ENCODE measurements around the gene SKOR1.

The SKOR1 gene

GRCh38 chr15:67836134-67836455, 10.8 kb downstream of the SKOR1 start:
- H3K4me2 ChIP-seq (ENCODE audit: insufficient read depth, low read length, poor library complexity, severe bottlenecking): peak overlapping the region; percentile 45
- no peak overlapping the region for H2BK15ac ChIP-seq (ENCODE audit: low read length)
- H3K4me3 ChIP-seq (ENCODE audit: low read length in 2 of 2): peak overlapping the region in 1 of 2 donors; percentile 65
- H4K91ac ChIP-seq (ENCODE audit: low read depth, low read length, poor library complexity): no peak overlapping the region
- H2BK120ac ChIP-seq (ENCODE audit: low read depth, low read length): no peak overlapping the region
- no peak overlapping the region for H2BK12ac ChIP-seq (ENCODE audit: low read length)
- H3K14ac ChIP-seq (ENCODE audit: low read length): no peak overlapping the region
- DNase-seq (ENCODE audit: low spot score): no peak
- peaks cover 26 to 76% (median 63%) of the 10 kb centered on the region in 3 experiments for H3K27me3 ChIP-seq (ENCODE audit: control insufficient read depth in 3 of 3, insufficient read depth in 3 of 3, low read depth in 1 of 3, low read length in 3 of 3)
- H3K27ac ChIP-seq (replicated peaks; ENCODE audit: low read length): no peak overlapping the region
- H2BK5ac ChIP-seq (ENCODE audit: low read length): no peak overlapping the region
- no peak overlapping the region for H3K18ac ChIP-seq (ENCODE audit: low read length)
- no peak overlapping the region for H2AK5ac ChIP-seq (ENCODE audit: low read depth, low read length)
- no peak overlapping the region for H3K23ac ChIP-seq (ENCODE audit: low read depth, low read length, poor library complexity)
- H3K9me3 ChIP-seq (replicated peaks in 1 of 2; ENCODE audit: control insufficient read depth in 2 of 2, insufficient read depth in 1 of 2, low read depth in 1 of 2, low read length in 2 of 2): peaks cover 0 to 3% of the 10 kb centered on the region in 2 donors
- H3K4me1 ChIP-seq (ENCODE audit: control insufficient read depth in 2 of 2, insufficient read depth in 1 of 2, low read depth in 1 of 2, low read length in 2 of 2): peaks cover 11 to 25% of the 10 kb centered on the region in 2 donors
- WGBS, 2 donors (ENCODE audit: extremely low coverage in 2 of 2, insufficient read length in 2 of 2, insufficient replicate concordance in 1 of 2): no CpG with 5 or more reads among the region's 16 CpGs
- H3K4ac ChIP-seq (ENCODE audit: low read length): no peak overlapping the region
- H3K79me1 ChIP-seq (ENCODE audit: low read depth, low read length): no peaks in the 10 kb centered on the region
- peak overlapping the region; percentile 91 for H2AFZ ChIP-seq (ENCODE audit: low read length)
- H3K9ac ChIP-seq (ENCODE audit: low read depth, low read length, poor library complexity): no peak overlapping the region
- H4K8ac ChIP-seq (ENCODE audit: low read depth, low read length): no peak overlapping the region
- no peaks in the 10 kb centered on the region for H3K36me3 ChIP-seq (replicated peaks in 1 of 2; ENCODE audit: control insufficient read depth in 2 of 2, insufficient read depth in 2 of 2, low read length in 2 of 2)

- Histone ChIP-seq H3K27ac (replicated peaks; ENCODE audit: low read length) (no peak overlapping the region), H3K9ac (ENCODE audit: low read depth, low read length, poor library complexity) (no peak overlapping the region), H2BK15ac (ENCODE audit: low read length) (no peak overlapping the region), H2BK12ac (ENCODE audit: low read length) (no peak overlapping the region), H3K14ac (ENCODE audit: low read length) (no peak overlapping the region), H3K79me1 (ENCODE audit: low read depth, low read length) (no peaks in the 10 kb centered on the region), H3K4ac (ENCODE audit: low read length) (no peak overlapping the region), H3K23ac (ENCODE audit: low read depth, low read length, poor library complexity) (no peak overlapping the region), H2BK120ac (ENCODE audit: low read depth, low read length) (no peak overlapping the region), H3K4me2 (ENCODE audit: insufficient read depth, low read length, poor library complexity, severe bottlenecking) (no peak overlapping the region), H3K27me3 (ENCODE audit: control insufficient read depth in 3 of 3, insufficient read depth in 3 of 3, low read depth in 1 of 3, low read length in 3 of 3) (peaks cover 26 to 75% (median 60%) of the 10 kb centered on the region in 3 experiments), H3K4me3 (ENCODE audit: low read length in 2 of 2) (no peak overlapping the region), H2AK5ac (ENCODE audit: low read depth, low read length) (no peak overlapping the region), H2BK5ac (ENCODE audit: low read length) (no peak overlapping the region), H3K18ac (ENCODE audit: low read length) (no peak overlapping the region), H3K9me3 (replicated peaks in 1 of 2; ENCODE audit: control insufficient read depth in 2 of 2, insufficient read depth in 1 of 2, low read depth in 1 of 2, low read length in 2 of 2) (peaks cover 0 to 3% of the 10 kb centered on the region in 2 donors), H4K8ac (ENCODE audit: low read depth, low read length) (no peak overlapping the region), H4K91ac (ENCODE audit: low read depth, low read length, poor library complexity) (no peak overlapping the region), H2AFZ (ENCODE audit: low read length) (peak overlapping the region; percentile 73), H3K4me1 (ENCODE audit: control insufficient read depth in 2 of 2, insufficient read depth in 1 of 2, low read depth in 1 of 2, low read length in 2 of 2) (peaks cover 14 to 29% of the 10 kb centered on the region in 2 donors), H3K36me3 (replicated peaks in 1 of 2; ENCODE audit: control insufficient read depth in 2 of 2, insufficient read depth in 2 of 2, low read length in 2 of 2) (no peaks in the 10 kb centered on the region)
- no CpG with 5 or more reads among the region's 8 CpGs for WGBS, 2 donors (ENCODE audit: extremely low coverage in 2 of 2, insufficient read length in 2 of 2, insufficient replicate concordance in 1 of 2)
- DNase-seq (ENCODE audit: low spot score): no peak
Observed at GRCh38 chr15:67836477-67836876, 11.2 kb downstream of the SKOR1 start.

- H2AK5ac ChIP-seq (ENCODE audit: low read depth, low read length): no peak overlapping the region
- WGBS, 2 donors (ENCODE audit: extremely low coverage in 2 of 2, insufficient read length in 2 of 2, insufficient replicate concordance in 1 of 2): no CpG with 5 or more reads among the region's 2 CpGs
- H3K36me3 ChIP-seq (replicated peaks in 1 of 2; ENCODE audit: control insufficient read depth in 2 of 2, insufficient read depth in 2 of 2, low read length in 2 of 2): no peaks in the 10 kb centered on the region
- H3K79me1 ChIP-seq (ENCODE audit: low read depth, low read length): no peaks in the 10 kb centered on the region
- no peak overlapping the region for H4K8ac ChIP-seq (ENCODE audit: low read depth, low read length)
- no peak overlapping the region for H2BK5ac ChIP-seq (ENCODE audit: low read length)
- no peak overlapping the region for H3K14ac ChIP-seq (ENCODE audit: low read length)
- H3K4ac ChIP-seq (ENCODE audit: low read length): no peak overlapping the region
- no peak overlapping the region for H2BK120ac ChIP-seq (ENCODE audit: low read depth, low read length)
- no peak overlapping the region for H3K9ac ChIP-seq (ENCODE audit: low read depth, low read length, poor library complexity)
- H3K23ac ChIP-seq (ENCODE audit: low read depth, low read length, poor library complexity): no peak overlapping the region
- H3K9me3 ChIP-seq (replicated peaks in 1 of 2; ENCODE audit: control insufficient read depth in 2 of 2, insufficient read depth in 1 of 2, low read depth in 1 of 2, low read length in 2 of 2): peaks cover 0 to 3% of the 10 kb centered on the region in 2 donors
- no peak overlapping the region for H4K91ac ChIP-seq (ENCODE audit: low read depth, low read length, poor library complexity)
- H2AFZ ChIP-seq (ENCODE audit: low read length): peak overlapping the region; percentile 73
- no peak for DNase-seq (ENCODE audit: low spot score)
- no peak overlapping the region for H3K4me3 ChIP-seq (ENCODE audit: low read length in 2 of 2)
- no peak overlapping the region for H3K27ac ChIP-seq (replicated peaks; ENCODE audit: low read length)
- no peak overlapping the region for H2BK12ac ChIP-seq (ENCODE audit: low read length)
- H3K27me3 ChIP-seq (ENCODE audit: control insufficient read depth in 3 of 3, insufficient read depth in 3 of 3, low read depth in 1 of 3, low read length in 3 of 3): peaks cover 26 to 71% (median 56%) of the 10 kb centered on the region in 3 experiments
- no peak overlapping the region for H3K18ac ChIP-seq (ENCODE audit: low read length)
- no peak overlapping the region for H3K4me2 ChIP-seq (ENCODE audit: insufficient read depth, low read length, poor library complexity, severe bottlenecking)
- peaks cover 14 to 30% of the 10 kb centered on the region in 2 donors for H3K4me1 ChIP-seq (ENCODE audit: control insufficient read depth in 2 of 2, insufficient read depth in 1 of 2, low read depth in 1 of 2, low read length in 2 of 2)
- H2BK15ac ChIP-seq (ENCODE audit: low read length): no peak overlapping the region
Observed at GRCh38 chr15:67836955-67837354, 11.6 kb downstream of the SKOR1 start.

GRCh38 chr15:67838789-67839332, 13.6 kb downstream of the SKOR1 start:
- no peak overlapping the region for H2AK5ac ChIP-seq (ENCODE audit: low read depth, low read length)
- no peak overlapping the region for H3K4ac ChIP-seq (ENCODE audit: low read length)
- peak overlapping the region; percentile 94 for H2AFZ ChIP-seq (ENCODE audit: low read length)
- no peak for DNase-seq (ENCODE audit: low spot score)
- no peak overlapping the region for H2BK5ac ChIP-seq (ENCODE audit: low read length)
- H3K4me1 ChIP-seq (ENCODE audit: control insufficient read depth in 2 of 2, insufficient read depth in 1 of 2, low read depth in 1 of 2, low read length in 2 of 2): peaks cover 14 to 24% of the 10 kb centered on the region in 2 donors
- no peak overlapping the region for H2BK120ac ChIP-seq (ENCODE audit: low read depth, low read length)
- H3K36me3 ChIP-seq (replicated peaks in 1 of 2; ENCODE audit: control insufficient read depth in 2 of 2, insufficient read depth in 2 of 2, low read length in 2 of 2): no peaks in the 10 kb centered on the region
- H3K27ac ChIP-seq (replicated peaks; ENCODE audit: low read length): no peak overlapping the region
- H4K8ac ChIP-seq (ENCODE audit: low read depth, low read length): no peak overlapping the region
- H3K4me2 ChIP-seq (ENCODE audit: insufficient read depth, low read length, poor library complexity, severe bottlenecking): peak overlapping the region; percentile 75
- H3K14ac ChIP-seq (ENCODE audit: low read length): no peak overlapping the region
- H2BK12ac ChIP-seq (ENCODE audit: low read length): no peak overlapping the region
- no peak overlapping the region for H3K9ac ChIP-seq (ENCODE audit: low read depth, low read length, poor library complexity)
- no peak overlapping the region for H3K23ac ChIP-seq (ENCODE audit: low read depth, low read length, poor library complexity)
- no peaks in the 10 kb centered on the region for H3K79me1 ChIP-seq (ENCODE audit: low read depth, low read length)
- H2BK15ac ChIP-seq (ENCODE audit: low read length): no peak overlapping the region
- no peaks in the 10 kb centered on the region for H3K9me3 ChIP-seq (replicated peaks in 1 of 2; ENCODE audit: control insufficient read depth in 2 of 2, insufficient read depth in 1 of 2, low read depth in 1 of 2, low read length in 2 of 2)
- H3K27me3 ChIP-seq (ENCODE audit: control insufficient read depth in 3 of 3, insufficient read depth in 3 of 3, low read depth in 1 of 3, low read length in 3 of 3): peaks cover 18 to 53% (median 39%) of the 10 kb centered on the region in 3 experiments
- H3K18ac ChIP-seq (ENCODE audit: low read length): no peak overlapping the region
- H3K4me3 ChIP-seq (ENCODE audit: low read length in 2 of 2): peak overlapping the region; percentile 43 to 90
- H4K91ac ChIP-seq (ENCODE audit: low read depth, low read length, poor library complexity): no peak overlapping the region
- WGBS, 2 donors (ENCODE audit: extremely low coverage in 2 of 2, insufficient read length in 2 of 2, insufficient replicate concordance in 1 of 2): no CpG with 5 or more reads among the region's 25 CpGs
